HepG2 (cell line): ENCODE results near the gene GPR155. TPM values are rescaled to one million over a fixed set of nuclear protein-coding genes. Genes with fewer than 3 reads are reported as not detected.

ENCODE experiments used
- CREM ChIP-seq, 2 experiments: sonication (generic) in 1 of 2; formaldehyde crosslinking in 1 of 2; IDR thresholded peaks; 2 replicates each; pipeline versions ENCODE4 v1.4.0 to v1.6.1; 2016 to 2020; ENCODE audit warnings: antibody characterized with exemption in 1 of 2, mild to moderate bottlenecking in 1 of 2, missing genetic modification reagents in 1 of 2
- EHMT2 ChIP-seq: fragments of 200-600 bp; sonication (generic); IDR thresholded peaks from 2 replicates; pipeline ENCODE4 v1.7.0; 2017; ENCODE audit warnings: antibody characterized with exemption, low read depth, low read length, borderline replicate concordance
- FLYWCH1 ChIP-seq: sonication (generic); formaldehyde crosslinking; IDR thresholded peaks from 2 replicates; pipeline ENCODE4 v1.8.1; 2023; ENCODE audit warnings: mild to moderate bottlenecking, missing genetic modification reagents
- FOXK1 ChIP-seq: sonication (generic); formaldehyde crosslinking; IDR thresholded peaks from 2 replicates; pipeline ENCODE4 v1.4.0; 2020; ENCODE audit warnings: low read depth, missing genetic modification reagents, borderline replicate concordance
- HOXA7 ChIP-seq: sonication (generic); formaldehyde crosslinking; IDR thresholded peaks from 2 replicates; pipeline ENCODE4 v1.8.1; 2022; ENCODE audit warnings: mild to moderate bottlenecking, missing genetic modification reagents, moderate library complexity
- KAT7 ChIP-seq: IDR thresholded peaks from 2 replicates; pipeline ENCODE4 v1.6.1; 2018; ENCODE audit warnings: borderline replicate concordance, missing compliant biosample characterization
- NCOA2 ChIP-seq: sonication (generic); formaldehyde crosslinking; IDR thresholded peaks from 2 replicates; pipeline ENCODE4 v1.8.0; 2022; ENCODE audit warnings: inconsistent platforms
- POLR2AphosphoS2 ChIP-seq: IDR thresholded peaks from 2 replicates; pipeline ENCODE4 v1.6.1; 2011; ENCODE audit warnings: low read depth, low read length, improper control_type of control experiment
- RARG ChIP-seq: sonication (generic); formaldehyde crosslinking; IDR thresholded peaks from 2 replicates; pipeline ENCODE4 v1.4.0; 2020; ENCODE audit warnings: low read depth, mild to moderate bottlenecking, missing genetic modification reagents
- REXO4 ChIP-seq: sonication (generic); formaldehyde crosslinking; IDR thresholded peaks from 2 replicates; pipeline ENCODE4 v1.8.0; 2022; ENCODE audit warnings: missing genetic modification reagents, mild to moderate bottlenecking, borderline replicate concordance
- SETDB1 ChIP-seq: sonication (generic); formaldehyde crosslinking; IDR thresholded peaks from 2 replicates; pipeline ENCODE4 v1.5.1; 2020; ENCODE audit warnings: missing genetic modification reagents, mild to moderate bottlenecking, borderline replicate concordance
- U2AF2 ChIP-seq: fragments of 200-400 bp; formaldehyde crosslinking; IDR thresholded peaks from 2 replicates; pipeline ENCODE4 v1.6.1; 2017; ENCODE audit warnings: low read depth, mild to moderate bottlenecking, low read length
- ZFP91 ChIP-seq: sonication (generic); formaldehyde crosslinking; IDR thresholded peaks from 2 replicates; pipeline ENCODE4 v1.9.0; 2022; ENCODE audit warnings: missing genetic modification reagents, mild to moderate bottlenecking, borderline replicate concordance
- ZGPAT ChIP-seq: IDR thresholded peaks from 2 replicates; pipeline ENCODE4 v1.6.1; 2016; ENCODE audit warnings: mild to moderate bottlenecking
- ZNF124 ChIP-seq: sonication (generic); formaldehyde crosslinking; IDR thresholded peaks from 2 replicates; pipeline ENCODE4 v1.4.0; 2020; ENCODE audit warnings: missing genetic modification reagents
- ZNF335 ChIP-seq: sonication (generic); formaldehyde crosslinking; IDR thresholded peaks from 2 replicates; pipeline ENCODE4 v1.4.0; 2020; ENCODE audit warnings: missing genetic modification reagents
- ZNF619 ChIP-seq: sonication (generic); formaldehyde crosslinking; IDR thresholded peaks from 2 replicates; pipeline ENCODE4 v1.4.0; 2020; ENCODE audit warnings: mild to moderate bottlenecking, missing genetic modification reagents
- ZNF644 ChIP-seq: IDR thresholded peaks from 2 replicates; pipeline ENCODE4 v1.6.1; 2016; ENCODE audit warnings: low read depth
- ZNF672 ChIP-seq: sonication (generic); formaldehyde crosslinking; IDR thresholded peaks from 2 replicates; pipeline ENCODE4 v1.8.1; 2022; ENCODE audit warnings: missing genetic modification reagents
- ZNF7 ChIP-seq: IDR thresholded peaks from 2 replicates; pipeline ENCODE4 v1.6.1; 2016; ENCODE audit warnings: missing biosample characterization, missing genetic modification reagents
- ZNF747 ChIP-seq: sonication (generic); formaldehyde crosslinking; IDR thresholded peaks from 2 replicates; pipeline ENCODE4 v1.8.1; 2023; ENCODE audit warnings: missing genetic modification reagents, mild to moderate bottlenecking, borderline replicate concordance
- polyA plus RNA-seq, 8 experiments: library from polyadenylated mRNA; depleted of rRNA in 3 of 8; stranded (reverse) in 7 of 8; unstranded in 1 of 8; fragments of >200 nt; fragmentation: Illumina TruSeq in 4 of 8; extraction: Trizol in 4 of 8; gene quantifications; 2 replicates each; pipeline versions ENCODE4 v1.2.1 to v1.2.3, GENCODE V29; 2011 to 2016; ENCODE audit warnings: low read depth in 4 of 8, missing spikeins in 1 of 8, mixed read lengths in 1 of 8; ENCODE audit not compliant: insufficient read depth in 1 of 8
- total RNA-seq, 5 experiments: library from RNA; depleted of rRNA; stranded (reverse); fragments of >200 nt; fragmentation: Illumina TruSeq; extraction: Trizol; gene quantifications; 2 replicates each; pipeline ENCODE4 v1.2.3, GENCODE V29; 2016; ENCODE audit warnings: low read depth in 1 of 5
- TF ChIP-seq, protein P1 (sequence below): sonication (generic); formaldehyde crosslinking; IDR thresholded peaks from 2 replicates; pipeline ENCODE4 v1.9.0; 2021; ENCODE audit warnings: missing genetic modification reagents, borderline replicate concordance
- TF ChIP-seq, protein P2 (sequence below): sonication (generic); formaldehyde crosslinking; IDR thresholded peaks from 2 replicates; pipeline ENCODE4 v1.5.0; 2020; ENCODE audit warnings: missing genetic modification reagents

GPR155 gene
- total and polyA plus RNA-seq, 2 of the 13 experiments (the other 11 are each of a cell fraction or from before 2014, with no cell fraction given): 0.15 to 0.49 TPM

- peak; percentile 56; the same call in 1 of the 2 replicates for TF ChIP-seq ZGPAT
- peak; percentile 85 for TF ChIP-seq SETDB1 (CRISPR knock-in tag)
- no peak for TF ChIP-seq ZNF672 (CRISPR knock-in tag)
- TF ChIP-seq ZFP91 (CRISPR knock-in tag): no peak
- TF ChIP-seq POLR2AphosphoS2: no peak
- no peak for TF ChIP-seq ZNF124
- TF ChIP-seq ZNF747 (CRISPR knock-in tag): no peak
- peak; percentile 41; the same call in 1 of the 2 replicates for TF ChIP-seq CREM (IDR thresholded peaks at IDR 0.05)
- no peak for TF ChIP-seq CREM (CRISPR knock-in tag; IDR thresholded peaks at IDR 0.05)
- peak; percentile 58; the same call in 1 of the 2 replicates for TF ChIP-seq KAT7 (CRISPR knock-in tag)
- TF ChIP-seq, protein P1, sequence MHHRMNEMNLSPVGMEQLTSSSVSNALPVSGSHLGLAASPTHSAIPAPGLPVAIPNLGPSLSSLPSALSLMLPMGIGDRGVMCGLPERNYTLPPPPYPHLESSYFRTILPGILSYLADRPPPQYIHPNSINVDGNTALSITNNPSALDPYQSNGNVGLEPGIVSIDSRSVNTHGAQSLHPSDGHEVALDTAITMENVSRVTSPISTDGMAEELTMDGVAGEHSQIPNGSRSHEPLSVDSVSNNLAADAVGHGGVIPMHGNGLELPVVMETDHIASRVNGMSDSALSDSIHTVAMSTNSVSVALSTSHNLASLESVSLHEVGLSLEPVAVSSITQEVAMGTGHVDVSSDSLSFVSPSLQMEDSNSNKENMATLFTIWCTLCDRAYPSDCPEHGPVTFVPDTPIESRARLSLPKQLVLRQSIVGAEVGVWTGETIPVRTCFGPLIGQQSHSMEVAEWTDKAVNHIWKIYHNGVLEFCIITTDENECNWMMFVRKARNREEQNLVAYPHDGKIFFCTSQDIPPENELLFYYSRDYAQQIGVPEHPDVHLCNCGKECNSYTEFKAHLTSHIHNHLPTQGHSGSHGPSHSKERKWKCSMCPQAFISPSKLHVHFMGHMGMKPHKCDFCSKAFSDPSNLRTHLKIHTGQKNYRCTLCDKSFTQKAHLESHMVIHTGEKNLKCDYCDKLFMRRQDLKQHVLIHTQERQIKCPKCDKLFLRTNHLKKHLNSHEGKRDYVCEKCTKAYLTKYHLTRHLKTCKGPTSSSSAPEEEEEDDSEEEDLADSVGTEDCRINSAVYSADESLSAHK (CRISPR knock-in tag): no peak
- TF ChIP-seq RARG (CRISPR knock-in tag): no peak
- no peak for TF ChIP-seq U2AF2
- peak; percentile 98 for TF ChIP-seq EHMT2
- TF ChIP-seq ZNF7 (CRISPR knock-in tag): no peak
- no peak for TF ChIP-seq ZNF619 (CRISPR knock-in tag)
- no peak for TF ChIP-seq ZNF335 (CRISPR knock-in tag)
- TF ChIP-seq ZNF644 (CRISPR knock-in tag): peak; percentile 100
- TF ChIP-seq REXO4: no peak
- no peak for TF ChIP-seq HOXA7
- TF ChIP-seq FOXK1 (CRISPR knock-in tag): peak; percentile 50; the same call in 1 of the 2 replicates
- peak; percentile 13; the same call in 1 of the 2 replicates for TF ChIP-seq NCOA2 (CRISPR knock-in tag)
- TF ChIP-seq FLYWCH1 (CRISPR knock-in tag): no peak
- TF ChIP-seq, protein P2, sequence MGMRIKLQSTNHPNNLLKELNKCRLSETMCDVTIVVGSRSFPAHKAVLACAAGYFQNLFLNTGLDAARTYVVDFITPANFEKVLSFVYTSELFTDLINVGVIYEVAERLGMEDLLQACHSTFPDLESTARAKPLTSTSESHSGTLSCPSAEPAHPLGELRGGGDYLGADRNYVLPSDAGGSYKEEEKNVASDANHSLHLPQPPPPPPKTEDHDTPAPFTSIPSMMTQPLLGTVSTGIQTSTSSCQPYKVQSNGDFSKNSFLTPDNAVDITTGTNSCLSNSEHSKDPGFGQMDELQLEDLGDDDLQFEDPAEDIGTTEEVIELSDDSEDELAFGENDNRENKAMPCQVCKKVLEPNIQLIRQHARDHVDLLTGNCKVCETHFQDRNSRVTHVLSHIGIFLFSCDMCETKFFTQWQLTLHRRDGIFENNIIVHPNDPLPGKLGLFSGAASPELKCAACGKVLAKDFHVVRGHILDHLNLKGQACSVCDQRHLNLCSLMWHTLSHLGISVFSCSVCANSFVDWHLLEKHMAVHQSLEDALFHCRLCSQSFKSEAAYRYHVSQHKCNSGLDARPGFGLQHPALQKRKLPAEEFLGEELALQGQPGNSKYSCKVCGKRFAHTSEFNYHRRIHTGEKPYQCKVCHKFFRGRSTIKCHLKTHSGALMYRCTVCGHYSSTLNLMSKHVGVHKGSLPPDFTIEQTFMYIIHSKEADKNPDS (CRISPR knock-in tag): no peak
Measured at GRCh38 chr2:174487108-174487819, 435 bp upstream of the GPR155 start (continued).
